ENCODE data around the gene BCAP31.

Gene BCAP31

GRCh38 chrX:153724252-153725038, at the start of gene BCAP31, which contains the start of gene ABCD1:
Gene BCAP31 (minus strand): TSS chrX:153724387. CDS start chrX:153723244, 1,143 bp downstream.
Gene ABCD1 (plus strand): TSS chrX:153724856. CDS start chrX:153725267, 411 bp downstream.
- Histone ChIP-seq H3K27ac (peak within 1 kb of the TSS; percentile 80 to 95), H3K4me3 (peak within 1 kb of the TSS; percentile 86)
- no peak for TF ChIP-seq CTCF (IDR thresholded peaks at IDR 0.05)

GRCh38 chrX:153773218-153773611, 49.0 kb upstream of the BCAP31 start:
- DNase-seq (ENCODE audit: low spot score) = peak; percentile 65

More at GRCh38 chrX:153724252-153725038, at the start of gene BCAP31, which contains the start of gene ABCD1:
- DNase-seq (ENCODE audit: low spot score) = peak; percentile 93

GRCh38 chrX:153772316-153773217, 48.4 kb upstream of the BCAP31 start:
- no peak for TF ChIP-seq CTCF (IDR thresholded peaks at IDR 0.05)
- Histone ChIP-seq H3K27ac (no peak overlapping the region), H3K4me3 (no peak overlapping the region)
- DNase-seq (ENCODE audit: low spot score) = peak; percentile 73

More at GRCh38 chrX:153773218-153773611, 49.0 kb upstream of the BCAP31 start:
- TF ChIP-seq CTCF (IDR thresholded peaks at IDR 0.05) = no peak
- no peak overlapping the region for H3K27ac ChIP-seq
- no peak overlapping the region for H3K4me3 ChIP-seq

- no peak for TF ChIP-seq CTCF (IDR thresholded peaks at IDR 0.05)
- no peak overlapping the region for H3K4me3 ChIP-seq
- peak; percentile 65 for DNase-seq (ENCODE audit: low spot score)
- no peak overlapping the region for H3K27ac ChIP-seq
Observed at GRCh38 chrX:153771415-153772315, 47.5 kb upstream of the BCAP31 start.

- no peak for TF ChIP-seq CTCF (IDR thresholded peaks at IDR 0.05)
Observed at GRCh38 chrX:153770601-153771414, 46.6 kb upstream of the BCAP31 start.

More at GRCh38 chrX:153770601-153771414, 46.6 kb upstream of the BCAP31 start:
- Histone ChIP-seq H3K27ac (no peak overlapping the region), H3K4me3 (no peak overlapping the region)
- peak; percentile 64 for DNase-seq (ENCODE audit: low spot score)
